HG03571 (cell line): ENCODE data around the gene HOXC6.
"Not testable (repeated sequence)": the region's sequence is repeated elsewhere in the genome, so short reads cannot be mapped to it uniquely, and the experiment has no call there.

Source experiments
- ATAC-seq: cut with Tn5 transposase; IDR thresholded peaks from one replicate; pipeline ENCODE4 v1.9.1; 2021; ENCODE audit not compliant: unreplicated experiment

HOXC6 gene

DNA sequence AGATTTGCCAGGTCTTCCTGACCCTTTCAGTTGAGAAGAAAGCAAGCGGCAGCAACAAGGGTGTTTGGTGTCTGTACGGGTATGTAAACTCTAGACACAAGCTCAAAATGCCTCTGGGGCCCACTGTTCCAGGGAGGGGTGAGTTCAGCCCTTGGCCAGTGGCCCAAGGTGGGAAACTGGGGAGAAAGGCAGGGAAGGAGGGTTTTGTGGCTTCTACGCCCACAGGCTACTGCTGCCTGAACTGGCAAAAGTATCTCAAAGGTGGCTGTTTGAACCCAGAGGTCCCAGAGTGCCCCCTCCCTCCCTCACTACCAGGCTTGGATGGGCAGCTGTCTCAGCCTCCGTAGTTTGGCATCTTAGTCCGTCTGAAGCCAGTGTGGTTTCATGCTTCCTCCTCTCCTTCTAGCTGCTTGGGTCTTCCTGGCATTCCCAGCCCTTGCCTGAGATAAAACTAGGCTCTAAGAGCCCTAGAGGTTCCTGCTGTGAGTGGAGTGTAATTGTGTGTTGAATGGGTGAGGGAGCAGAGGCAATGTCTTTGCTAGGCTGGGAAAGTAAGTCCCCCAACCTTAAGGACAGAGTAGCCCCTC, 10.1 kb downstream of the HOXC6 start:
- ATAC-seq, result no peak

DNA sequence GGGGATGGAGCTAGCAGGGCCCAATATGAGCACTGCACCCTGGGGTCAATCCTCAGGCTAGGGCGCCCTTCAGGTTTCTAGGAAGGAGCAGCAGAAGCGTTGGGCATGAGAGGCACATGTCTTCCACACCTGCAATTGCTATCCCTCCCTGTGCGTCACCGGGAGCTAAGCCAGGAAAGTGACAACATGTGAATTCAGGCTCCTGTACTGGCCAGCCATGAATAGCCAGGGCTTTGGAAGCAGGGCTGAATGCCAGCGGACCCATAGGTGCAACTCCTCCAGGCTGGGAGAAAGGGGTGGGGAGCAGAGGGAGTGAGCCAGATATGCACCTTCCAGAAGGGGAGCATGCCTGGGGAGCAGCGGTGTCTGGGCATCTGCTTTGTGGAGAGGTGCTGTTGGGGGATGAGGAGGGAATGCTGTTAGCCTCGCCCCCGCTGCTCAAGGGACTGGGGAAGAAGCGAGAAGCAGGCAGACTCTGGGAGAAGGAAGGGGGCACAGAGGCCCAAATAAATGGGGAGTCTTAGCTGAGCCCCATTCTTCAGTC, 10.7 kb downstream of the HOXC6 start:
- ATAC-seq, result no peak

DNA sequence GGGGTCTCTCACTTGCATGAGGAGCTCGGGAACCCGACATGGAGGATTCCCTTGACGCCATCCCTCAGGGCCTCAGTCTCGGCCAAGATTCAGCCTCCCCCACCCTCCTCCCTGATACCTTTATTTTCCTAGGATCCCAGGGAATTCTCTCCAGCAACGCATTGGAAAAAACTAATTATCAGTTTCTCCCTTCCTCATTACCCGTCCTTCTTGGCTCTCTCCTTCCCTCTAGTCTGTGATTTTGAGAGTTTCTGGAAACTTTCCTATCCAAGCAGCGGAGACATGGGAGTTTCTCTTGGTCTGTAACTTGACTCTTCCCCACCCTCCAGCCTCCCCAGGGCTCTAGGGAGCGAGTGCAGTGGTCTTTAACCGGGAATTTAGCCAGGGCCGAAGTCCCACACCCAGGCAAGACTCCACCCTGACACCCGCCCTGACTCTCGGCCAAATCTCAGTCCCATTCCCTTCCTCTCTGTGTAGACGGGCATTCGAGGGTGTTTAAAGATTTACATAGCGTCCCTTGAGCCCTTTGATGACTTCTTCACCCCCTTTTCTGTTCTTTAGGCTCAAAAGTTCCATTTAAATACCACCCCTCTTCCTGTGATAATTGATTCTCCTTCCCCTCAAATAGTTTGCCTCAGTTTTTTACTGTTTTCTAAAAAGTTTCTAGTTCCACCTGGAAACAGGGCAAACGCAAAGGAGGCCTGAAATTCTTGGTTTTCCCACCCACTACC, 11.3 kb downstream of the HOXC6 start:
- ATAC-seq, result no peak

DNA sequence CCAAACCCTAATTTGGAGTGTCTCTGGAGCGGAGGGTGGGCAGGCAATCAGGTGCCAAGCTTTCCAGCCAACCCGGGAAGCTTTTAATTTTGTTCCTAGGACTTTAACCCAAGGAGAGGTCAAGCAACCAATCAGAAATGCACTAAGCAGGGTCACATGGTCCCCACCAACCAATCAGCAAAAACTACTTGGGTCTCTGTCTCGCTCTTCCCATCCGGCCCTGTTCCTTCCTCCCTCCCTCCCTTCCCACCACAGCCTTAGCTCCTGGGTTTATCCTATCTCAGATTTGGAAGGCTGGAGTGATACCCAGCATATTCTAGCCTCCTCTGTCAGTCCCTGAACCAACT, 11.9 kb downstream of the HOXC6 start:
- no peak for ATAC-seq

DNA sequence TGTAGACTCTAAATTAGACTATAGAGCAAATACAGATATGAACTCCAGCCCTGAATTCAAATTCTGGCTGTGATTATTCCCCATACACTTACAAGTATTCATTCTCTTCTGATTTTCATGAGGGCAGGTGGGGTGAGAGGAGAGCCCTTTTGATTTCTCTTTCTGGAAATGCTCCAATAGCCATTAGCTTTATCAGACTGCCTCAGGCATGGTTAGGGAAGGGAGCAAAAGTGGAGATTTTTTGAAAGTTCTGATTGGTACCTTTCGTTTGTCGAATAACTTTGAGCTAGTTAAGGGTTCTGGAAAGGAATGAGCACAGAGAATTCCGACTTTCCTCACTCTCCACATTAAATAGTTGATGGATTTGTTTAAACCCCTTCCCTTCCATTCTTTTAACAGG, 12.4 kb downstream of the HOXC6 start:
- ATAC-seq, result no peak

DNA sequence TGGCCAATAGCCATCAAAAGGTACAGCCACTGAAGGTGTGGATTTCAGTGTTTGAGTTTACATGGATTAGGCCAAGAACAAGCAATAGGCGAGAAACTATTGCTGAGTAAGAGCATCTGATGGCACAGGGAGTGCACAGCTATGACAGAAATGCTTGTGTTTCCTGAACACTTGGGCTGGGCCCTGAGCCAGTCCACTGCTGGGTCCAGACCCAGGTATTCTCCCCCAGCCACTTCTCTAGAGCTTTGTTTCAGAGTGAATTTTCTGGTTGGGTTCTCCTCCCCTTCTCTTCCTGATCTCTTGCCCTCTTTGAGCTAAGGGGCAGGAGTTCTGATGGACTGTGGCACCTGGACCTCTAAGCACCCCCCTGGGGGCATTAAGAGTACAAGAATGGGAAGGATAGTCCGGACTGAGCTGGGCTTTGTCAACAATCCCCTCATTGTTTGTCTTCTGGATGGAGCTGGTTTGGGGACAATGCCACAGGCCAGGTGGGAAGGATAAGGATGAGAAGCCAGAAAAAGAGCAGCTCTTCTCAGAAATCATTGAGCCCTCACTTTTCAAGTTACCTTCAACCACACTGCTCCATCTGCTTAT, 13.0 kb downstream of the HOXC6 start:
- no peak for ATAC-seq

DNA sequence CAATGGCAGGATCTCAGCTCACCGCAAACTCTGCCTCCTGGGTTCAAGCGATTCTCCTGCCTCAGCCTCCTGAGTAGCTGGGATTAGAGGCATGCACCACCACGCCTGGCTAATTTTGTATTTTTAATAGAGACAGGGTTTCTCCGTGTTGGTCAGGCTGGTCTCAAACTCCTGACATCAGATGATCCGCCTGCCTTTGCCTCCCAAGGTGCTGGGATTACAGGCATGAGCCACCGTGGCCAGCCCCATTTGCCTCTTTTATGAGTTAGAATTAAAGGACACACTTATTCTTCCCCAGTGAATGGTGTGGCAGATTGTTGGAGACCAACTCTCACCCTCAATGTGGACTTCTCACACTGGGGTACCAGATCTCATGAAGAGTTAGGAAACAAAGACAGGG, 13.8 kb downstream of the HOXC6 start:
- ATAC-seq, result not testable (repeated sequence)

DNA sequence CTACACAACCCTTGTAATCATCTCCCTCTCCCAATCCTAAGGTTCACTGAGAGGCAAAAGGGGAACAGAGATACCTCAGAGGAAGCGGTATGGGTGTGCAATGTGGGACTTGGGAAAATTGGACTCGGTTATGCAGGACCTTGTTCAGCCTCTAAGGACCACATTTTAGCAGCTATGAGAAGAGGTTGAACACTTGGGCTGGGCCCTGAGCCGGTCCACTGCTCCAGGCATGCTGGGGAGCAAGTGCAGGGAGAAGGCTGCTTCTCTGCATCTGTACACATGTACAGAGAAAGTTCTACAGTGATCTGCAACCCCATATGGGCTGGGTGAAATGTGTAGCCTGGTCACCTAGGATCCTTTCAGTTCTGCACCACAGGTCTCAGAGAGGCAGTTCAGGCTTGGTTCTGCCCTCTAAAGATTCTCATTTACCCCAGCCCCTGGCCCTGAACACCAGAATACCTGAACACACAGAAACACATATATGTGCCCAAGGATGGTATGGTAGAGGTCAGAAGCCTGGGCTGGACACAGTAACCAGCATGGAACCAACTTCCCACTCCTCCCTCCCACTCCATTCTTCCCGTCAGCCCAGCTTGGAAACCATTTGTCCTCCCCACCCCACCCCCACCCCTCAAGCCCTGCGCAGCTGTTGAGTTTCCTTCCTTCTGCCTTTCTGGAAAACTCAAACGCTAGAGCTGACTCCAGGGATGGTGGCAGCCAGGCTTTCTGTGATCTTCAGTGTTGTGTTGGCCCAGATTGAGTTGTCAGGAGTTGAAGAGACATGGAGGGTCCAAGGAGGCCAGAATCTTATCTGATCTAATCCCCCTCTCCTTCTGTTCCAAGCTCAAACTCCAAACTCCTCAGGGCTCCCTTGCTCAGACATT, 15.0 kb downstream of the HOXC6 start:
- no peak for ATAC-seq

DNA sequence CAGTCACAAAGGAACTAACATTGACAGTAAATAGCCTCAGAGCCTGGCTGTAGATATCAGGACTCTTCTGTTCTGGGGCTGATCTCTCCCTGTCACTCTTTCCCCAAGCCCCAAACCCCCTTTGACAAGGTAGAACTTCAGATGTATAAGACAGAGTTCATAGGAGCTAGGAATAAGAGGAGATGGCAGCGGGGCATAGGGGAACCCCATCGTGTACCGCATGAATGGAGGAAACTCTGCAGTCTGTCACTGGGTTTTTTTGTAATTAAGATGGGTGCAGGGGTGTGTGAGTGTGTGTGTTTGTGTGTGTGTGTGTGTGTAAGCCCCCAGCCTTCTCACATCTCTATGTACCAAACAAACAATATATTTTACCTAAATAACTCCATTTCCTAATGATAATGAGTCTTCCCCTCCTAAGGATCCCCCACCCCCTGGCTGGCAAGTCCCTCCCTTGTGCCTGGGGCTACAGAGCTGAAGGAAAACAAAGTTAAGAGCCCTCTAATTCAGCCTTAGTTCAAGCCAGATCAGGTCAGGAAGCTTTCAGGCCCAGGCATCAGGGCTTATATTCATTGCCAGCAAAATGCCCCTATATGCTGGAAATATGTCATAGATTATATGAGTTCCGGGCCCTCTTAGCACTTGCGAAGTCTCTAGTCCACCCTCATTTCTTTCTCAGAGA, 16.3 kb downstream of the HOXC6 start:
- ATAC-seq, result no peak

DNA sequence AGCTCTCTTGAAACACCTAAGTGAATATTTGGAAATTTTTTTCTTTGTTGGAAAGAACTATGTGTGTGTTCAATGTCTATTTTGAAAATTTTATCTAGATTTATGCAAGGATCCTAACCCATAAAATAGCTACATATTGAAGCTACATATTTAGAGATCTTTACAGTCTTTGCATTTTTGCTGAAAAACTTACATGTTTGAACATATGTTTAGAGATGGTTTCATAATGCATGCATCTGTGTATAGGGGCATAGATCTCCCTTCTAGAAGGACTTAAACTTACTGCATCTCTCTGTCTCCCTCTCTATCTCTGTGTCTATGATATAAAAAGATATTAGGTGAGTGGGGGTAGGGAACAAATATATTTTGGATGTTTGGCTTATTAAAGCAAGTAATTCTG, 17.2 kb downstream of the HOXC6 start:
- no peak for ATAC-seq

DNA sequence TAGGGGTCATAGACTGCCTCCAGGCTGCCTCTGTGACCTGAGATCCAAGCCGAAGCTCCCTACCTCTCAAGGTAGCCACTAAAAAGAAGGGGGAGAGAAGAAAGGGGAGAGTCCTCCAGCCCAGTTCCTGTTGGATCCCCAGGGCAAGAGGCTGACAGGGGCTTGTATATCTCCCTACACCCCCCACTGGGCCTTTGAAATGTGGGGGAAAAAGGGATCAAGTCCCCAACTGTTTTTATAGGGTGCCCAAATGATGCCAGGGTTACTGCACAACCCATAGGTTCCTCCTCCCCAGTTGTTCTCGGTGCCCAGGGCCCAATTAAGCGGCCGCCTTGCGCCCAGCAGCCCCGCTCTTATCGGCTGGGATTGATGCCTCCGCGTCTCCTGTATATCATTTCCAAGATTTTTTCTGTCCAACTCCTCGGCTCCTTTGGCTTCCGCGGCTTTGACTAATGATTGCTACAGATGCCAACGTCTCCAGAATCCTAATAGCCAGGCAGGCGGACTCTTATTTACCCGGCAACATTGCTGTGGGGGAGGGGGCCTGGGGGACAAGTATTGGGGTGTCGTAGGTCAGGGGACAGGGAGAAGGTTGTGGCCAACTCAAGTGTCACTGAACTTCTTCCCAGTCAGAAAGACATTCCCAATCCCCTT, 17.8 kb downstream of the HOXC6 start:
- no peak for ATAC-seq

DNA sequence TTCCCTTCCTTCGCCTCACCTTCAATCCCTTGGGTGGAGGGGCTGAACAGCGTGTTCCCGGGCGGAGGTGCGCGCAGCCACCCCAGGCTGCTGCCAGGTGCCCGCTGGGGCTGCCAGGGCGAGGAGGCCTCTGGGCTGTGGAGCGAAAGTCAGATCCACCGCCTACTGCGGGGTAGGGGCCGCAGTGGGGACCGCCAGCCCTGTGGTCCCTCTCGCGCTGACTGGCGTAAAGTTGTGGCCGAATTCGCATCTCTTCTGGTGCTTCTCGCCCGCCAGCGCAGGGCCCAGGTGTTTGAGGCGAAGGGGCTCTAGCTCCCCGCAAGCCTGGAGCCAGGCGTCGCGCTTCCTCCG, 18.5 kb downstream of the HOXC6 start:
- no peak for ATAC-seq

DNA sequence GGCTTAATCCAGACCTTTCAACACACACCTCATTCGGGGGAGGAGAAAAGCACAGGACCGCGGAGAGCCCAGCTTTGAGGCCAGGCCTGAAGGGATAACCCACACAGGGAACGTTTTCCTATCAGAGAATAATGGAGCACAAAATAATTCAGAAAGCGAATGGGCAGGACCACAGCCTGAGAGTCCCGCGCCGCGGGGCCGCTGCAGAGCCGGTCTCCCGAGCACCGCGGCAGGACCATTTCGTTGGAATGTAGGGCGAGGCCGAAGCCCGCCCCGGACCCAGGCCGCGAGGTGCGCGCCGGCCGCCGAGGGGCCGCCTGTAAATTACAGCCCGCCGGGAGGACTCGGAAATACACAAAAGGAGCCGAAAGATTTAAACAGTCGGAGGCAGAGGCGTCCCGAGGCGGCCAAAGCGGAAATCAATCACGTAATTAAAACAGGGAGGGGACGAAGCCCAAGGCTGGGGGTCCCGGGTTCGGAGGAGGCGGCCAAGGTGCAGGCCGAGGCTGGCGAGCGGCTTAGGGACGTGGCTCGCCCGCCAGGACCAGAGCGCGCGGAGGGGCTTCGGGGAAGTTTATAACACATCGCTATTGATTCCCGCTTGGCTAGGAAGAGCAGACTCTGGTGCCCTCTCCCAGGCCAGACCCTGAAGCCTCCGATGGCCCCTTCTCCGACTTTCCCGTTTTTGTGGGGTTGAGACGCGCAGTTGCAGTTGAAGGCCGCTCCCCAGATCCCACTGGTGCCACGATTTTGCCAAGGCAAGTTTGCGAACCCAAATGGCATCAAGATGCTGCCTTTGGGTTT, 19.1 kb downstream of the HOXC6 start:
- ATAC-seq, result no peak

DNA sequence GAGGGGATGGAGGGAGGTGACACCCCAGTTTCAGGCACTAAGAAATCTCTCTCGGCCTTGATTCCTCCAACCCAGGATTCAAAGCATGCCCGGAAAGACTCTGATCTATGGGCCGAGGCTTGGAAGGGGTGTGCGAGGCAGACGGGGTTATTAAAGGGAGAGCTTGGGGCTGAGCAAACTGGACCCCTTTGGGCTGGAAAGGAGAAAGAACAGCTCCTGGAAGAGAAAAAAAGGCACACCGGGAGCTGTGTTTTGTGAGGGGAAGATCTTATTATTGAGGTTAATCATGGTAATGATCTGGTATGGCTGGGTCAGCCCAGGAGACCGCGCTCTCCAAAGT, 19.7 kb downstream of the HOXC6 start:
- no peak for ATAC-seq

DNA sequence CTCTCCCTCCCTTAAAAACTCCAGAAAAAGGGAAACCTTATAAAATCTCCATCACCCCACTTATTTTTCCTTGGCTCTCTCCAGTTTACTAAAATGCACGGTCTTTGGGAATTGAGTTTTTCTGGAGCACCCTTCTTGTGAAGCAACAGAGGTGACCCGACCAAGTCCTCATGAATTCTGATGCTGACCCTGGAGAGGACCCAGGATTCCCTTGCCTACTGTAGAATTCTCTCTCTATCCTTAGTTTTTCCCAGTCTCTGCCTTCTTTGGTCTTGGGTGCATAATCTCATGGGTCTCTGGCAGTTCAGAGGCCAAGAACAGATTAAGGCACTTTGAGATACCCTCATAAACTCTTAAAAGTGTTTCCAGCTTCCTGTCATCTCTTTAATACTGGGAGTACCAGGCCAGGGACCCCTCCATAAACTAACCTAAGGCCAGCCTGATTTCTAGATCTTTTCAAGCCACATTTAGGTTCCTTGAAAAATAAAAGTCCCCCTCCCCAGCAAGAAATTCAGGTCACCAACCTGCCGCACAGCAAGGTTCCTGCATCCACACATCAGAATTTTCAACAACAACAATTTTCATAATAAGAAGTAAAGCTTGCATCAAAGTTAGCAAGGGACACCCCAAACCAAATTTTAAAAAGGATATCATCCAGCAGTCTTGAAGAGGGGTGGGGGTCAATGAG, 20.3 kb downstream of the HOXC6 start:
- ATAC-seq, result no peak

DNA sequence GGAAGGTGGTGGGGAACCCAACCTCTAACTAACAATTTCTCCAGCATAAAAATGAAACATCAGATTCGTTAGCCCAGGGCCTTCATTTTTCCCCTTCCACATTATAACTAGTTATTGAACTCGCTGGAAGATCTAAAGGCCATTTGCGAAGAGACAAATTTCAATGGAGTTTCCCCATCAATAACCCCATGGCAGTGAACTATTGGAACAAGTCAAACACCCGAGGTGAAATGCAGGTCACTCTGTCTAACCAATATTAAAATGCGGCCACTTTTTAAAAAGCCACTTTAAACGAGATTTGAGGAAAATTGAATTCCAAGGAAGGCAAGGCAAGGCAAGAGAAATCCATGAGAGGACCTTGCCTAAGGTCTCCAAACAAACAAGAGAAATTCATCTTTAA, 20.9 kb downstream of the HOXC6 start:
- ATAC-seq, result no peak

DNA sequence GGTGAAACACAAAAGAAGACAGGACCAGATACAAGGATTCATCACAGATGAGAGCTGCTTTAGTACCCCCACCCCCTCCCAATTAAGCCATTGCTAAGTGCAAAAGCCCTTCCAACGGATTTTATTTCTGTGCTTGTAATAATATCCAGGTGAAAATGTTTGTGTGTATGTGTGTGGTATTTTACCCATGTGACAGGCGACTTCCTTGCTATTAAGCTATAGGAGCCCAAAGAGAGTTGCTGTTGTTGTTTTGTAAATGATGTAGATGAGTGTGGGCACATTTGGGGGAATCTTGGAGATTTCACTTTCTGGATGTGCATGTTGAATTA, 22.2 kb downstream of the HOXC6 start:
- no peak for ATAC-seq

DNA sequence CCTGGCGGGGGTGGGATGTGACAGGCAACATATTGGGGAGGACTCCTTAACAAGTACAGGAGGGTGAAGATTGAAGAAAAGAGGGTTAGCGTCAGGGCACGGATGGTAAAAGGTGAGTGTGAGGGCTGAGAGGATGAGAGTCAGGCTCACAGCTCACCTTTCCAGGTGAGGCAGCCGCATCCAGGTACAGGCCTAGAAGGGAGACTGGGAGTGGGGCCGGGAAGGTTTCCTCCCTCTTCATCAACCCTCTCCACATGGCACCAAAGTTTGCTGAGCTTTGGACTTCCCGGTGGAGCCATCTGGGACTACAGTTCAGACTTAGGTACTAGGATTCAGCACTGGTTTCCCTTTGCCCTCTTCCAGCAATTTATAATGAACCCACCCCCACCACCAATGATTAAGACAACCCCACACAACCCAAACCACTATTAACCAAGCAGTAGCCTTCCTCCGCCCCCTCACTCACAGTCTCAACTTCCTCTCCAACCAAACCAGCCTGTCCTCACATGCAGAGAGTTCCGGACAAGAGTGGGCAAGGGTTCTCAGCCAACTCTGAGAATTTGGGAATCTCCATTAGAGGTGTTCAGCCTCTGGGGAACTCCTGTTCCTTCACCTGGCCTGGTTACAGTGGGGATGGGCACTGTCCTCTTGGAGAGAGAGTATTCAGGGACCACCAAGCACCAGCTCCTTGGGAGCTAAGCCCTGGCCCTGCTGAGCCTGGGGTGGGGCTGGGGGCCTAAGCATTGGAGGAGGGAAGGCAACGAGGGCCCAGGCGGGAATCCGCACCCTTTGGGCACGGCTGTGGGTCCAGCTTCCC, 23.0 kb downstream of the HOXC6 start:
- ATAC-seq, result no peak
